ENCODE measurements around the gene MMP20. TPM values are rescaled to one million over a fixed set of nuclear protein-coding genes. Genes with fewer than 3 reads are reported as not detected.

The MMP20 gene
- polyA plus RNA-seq, 2 donors, result not detected

DNA sequence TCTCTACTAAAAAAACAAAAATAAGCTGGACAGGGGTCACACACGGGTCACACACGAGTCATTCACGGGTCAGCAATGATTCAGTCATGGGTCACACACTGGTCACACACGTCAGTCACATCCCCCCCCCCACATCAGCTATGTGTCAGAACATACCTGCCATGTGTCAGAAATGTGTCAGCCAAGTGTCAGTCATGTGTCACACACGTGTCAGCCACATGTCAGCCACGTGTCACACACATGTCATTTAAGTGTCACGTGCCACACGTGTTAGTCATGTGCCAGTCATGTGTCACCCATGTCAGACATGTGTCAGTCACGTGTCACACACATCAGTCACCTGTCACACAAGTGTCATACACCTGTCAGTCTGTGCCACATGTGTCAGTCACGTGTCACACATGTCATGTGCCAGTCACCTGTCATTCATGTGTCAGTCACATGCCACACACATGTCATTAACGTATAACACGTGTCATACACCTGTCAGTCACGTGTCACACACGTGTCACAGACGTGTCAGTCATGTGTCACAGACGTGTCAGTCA is 28.7 kb upstream of the MMP20 start:
- 86% methylated on average over 16 of the region's 16 CpGs for WGBS, 2 donors

DNA sequence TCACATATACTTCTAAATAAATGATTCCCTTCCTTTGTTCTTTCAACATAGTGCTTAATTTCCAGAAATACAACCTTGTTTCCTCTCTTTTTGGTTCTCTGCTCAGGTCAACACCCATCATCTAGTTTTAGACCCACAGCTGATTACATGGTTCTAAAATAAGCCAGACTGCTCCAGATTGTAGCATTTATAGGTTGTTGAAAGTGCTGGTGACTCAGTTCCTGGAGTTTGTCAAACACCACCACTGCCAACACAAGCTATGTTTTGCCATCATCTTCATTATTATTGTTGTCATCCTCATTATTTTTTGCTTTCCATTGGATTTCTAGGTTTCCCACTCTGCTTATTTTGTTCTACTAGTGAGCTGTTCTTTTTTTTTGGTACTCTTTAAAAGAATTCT is 22.3 kb upstream of the MMP20 start:
- Histone ChIP-seq H3K36me3 (ENCODE audit: control insufficient read depth in 2 of 2, insufficient read depth in 2 of 2, low read length in 1 of 2) (no peaks in the 10 kb centered on the region), H3K9me3 (ENCODE audit: control insufficient read depth in 2 of 2, insufficient read depth in 1 of 2, low read depth in 1 of 2, low read length in 1 of 2) (no peaks in the 10 kb centered on the region), H3K27me3 (ENCODE audit: control insufficient read depth in 1 of 2, insufficient read depth in 2 of 2, low read length in 2 of 2) (no peaks in the 10 kb centered on the region), H3K4me3 (ENCODE audit: low read depth in 1 of 2, low read length in 2 of 2) (no peak overlapping the region), H3K27ac (ENCODE audit: low read depth in 2 of 2, low read length in 1 of 2) (no peak overlapping the region), H3K4me1 (ENCODE audit: control insufficient read depth in 2 of 2, insufficient read depth in 2 of 2, low read length in 1 of 2) (no peaks in the 10 kb centered on the region)

More for the DNA sequence above, 28.7 kb upstream of the MMP20 start:
- Histone ChIP-seq H3K27me3 (ENCODE audit: control insufficient read depth in 1 of 2, insufficient read depth in 2 of 2, low read length in 2 of 2) (peaks cover 0 to 3% of the 10 kb centered on the region in 2 donors), H3K9me3 (ENCODE audit: control insufficient read depth in 2 of 2, insufficient read depth in 1 of 2, low read depth in 1 of 2, low read length in 1 of 2) (peaks cover 0 to 6% of the 10 kb centered on the region in 2 donors), H3K27ac (ENCODE audit: low read depth in 2 of 2, low read length in 1 of 2) (no peak overlapping the region), H3K36me3 (ENCODE audit: control insufficient read depth in 2 of 2, insufficient read depth in 2 of 2, low read length in 1 of 2) (no peaks in the 10 kb centered on the region), H3K4me1 (ENCODE audit: control insufficient read depth in 2 of 2, insufficient read depth in 2 of 2, low read length in 1 of 2) (no peaks in the 10 kb centered on the region), H3K4me3 (ENCODE audit: low read depth in 1 of 2, low read length in 2 of 2) (no peak overlapping the region)

DNA sequence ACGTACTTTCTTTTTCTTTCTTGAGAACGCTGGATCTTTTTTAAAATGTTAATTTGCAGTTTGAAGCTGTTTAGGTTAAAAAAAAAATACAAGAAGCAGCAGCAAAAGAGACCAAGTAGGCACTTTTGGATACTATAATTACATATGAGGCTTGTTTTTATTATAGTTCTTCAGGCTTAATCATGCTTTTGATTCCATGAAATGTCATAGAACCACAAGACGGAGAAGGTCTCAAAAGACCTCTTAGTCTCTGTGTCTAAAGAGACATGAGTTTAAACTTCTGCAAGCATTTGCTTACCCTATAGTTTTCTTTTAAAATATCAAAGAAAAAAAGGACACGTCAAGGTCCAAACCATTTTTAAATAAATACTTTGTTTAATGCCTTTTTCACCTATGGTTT is 18.8 kb upstream of the MMP20 start:
- H3K4me1 ChIP-seq (ENCODE audit: control insufficient read depth in 2 of 2, insufficient read depth in 2 of 2, low read length in 1 of 2), result no peaks in the 10 kb centered on the region
- 91% methylated on average over 4 of the region's 4 CpGs for WGBS, 2 donors
- H3K27ac ChIP-seq (ENCODE audit: low read depth in 2 of 2, low read length in 1 of 2), result no peak overlapping the region
- H3K36me3 ChIP-seq (ENCODE audit: control insufficient read depth in 2 of 2, insufficient read depth in 2 of 2, low read length in 1 of 2), result no peaks in the 10 kb centered on the region
- H3K4me3 ChIP-seq (ENCODE audit: low read depth in 1 of 2, low read length in 2 of 2), result no peak overlapping the region
- no peaks in the 10 kb centered on the region for H3K9me3 ChIP-seq (ENCODE audit: control insufficient read depth in 2 of 2, insufficient read depth in 1 of 2, low read depth in 1 of 2, low read length in 1 of 2)
- H3K27me3 ChIP-seq (ENCODE audit: control insufficient read depth in 1 of 2, insufficient read depth in 2 of 2, low read length in 2 of 2), result no peaks in the 10 kb centered on the region

DNA sequence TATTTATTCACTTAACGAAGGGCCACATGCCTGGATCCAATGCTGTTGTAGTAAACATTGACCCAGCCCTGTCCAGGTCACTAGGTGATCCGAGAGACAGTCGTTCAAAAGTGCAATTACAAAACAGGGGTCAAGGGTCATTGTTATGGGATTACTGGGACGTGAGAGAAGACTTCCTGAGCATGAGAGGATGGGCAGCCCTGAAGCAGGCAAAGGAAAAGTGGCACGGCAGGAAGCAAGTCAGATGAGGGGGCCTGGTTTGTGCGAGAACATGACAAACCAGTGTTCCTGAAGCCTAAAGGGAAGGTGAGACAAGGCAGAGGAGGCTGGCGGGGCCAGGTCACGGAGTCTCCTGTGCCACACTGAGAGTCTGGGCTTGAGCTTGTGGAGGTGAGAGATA is 15.8 kb upstream of the MMP20 start:
- peaks cover 0 to 2% of the 10 kb centered on the region in 2 donors for H3K9me3 ChIP-seq (ENCODE audit: control insufficient read depth in 2 of 2, insufficient read depth in 1 of 2, low read depth in 1 of 2, low read length in 1 of 2)
- no peaks in the 10 kb centered on the region for H3K4me1 ChIP-seq (ENCODE audit: control insufficient read depth in 2 of 2, insufficient read depth in 2 of 2, low read length in 1 of 2)
- no peak overlapping the region for H3K4me3 ChIP-seq (ENCODE audit: low read depth in 1 of 2, low read length in 2 of 2)
- no peak overlapping the region for H3K27ac ChIP-seq (ENCODE audit: low read depth in 2 of 2, low read length in 1 of 2)
- H3K27me3 ChIP-seq (ENCODE audit: control insufficient read depth in 1 of 2, insufficient read depth in 2 of 2, low read length in 2 of 2), result no peaks in the 10 kb centered on the region
- no peaks in the 10 kb centered on the region for H3K36me3 ChIP-seq (ENCODE audit: control insufficient read depth in 2 of 2, insufficient read depth in 2 of 2, low read length in 1 of 2)
- 64 to 67% methylated on average over 8 of the region's 8 CpGs for WGBS, 2 donors

DNA sequence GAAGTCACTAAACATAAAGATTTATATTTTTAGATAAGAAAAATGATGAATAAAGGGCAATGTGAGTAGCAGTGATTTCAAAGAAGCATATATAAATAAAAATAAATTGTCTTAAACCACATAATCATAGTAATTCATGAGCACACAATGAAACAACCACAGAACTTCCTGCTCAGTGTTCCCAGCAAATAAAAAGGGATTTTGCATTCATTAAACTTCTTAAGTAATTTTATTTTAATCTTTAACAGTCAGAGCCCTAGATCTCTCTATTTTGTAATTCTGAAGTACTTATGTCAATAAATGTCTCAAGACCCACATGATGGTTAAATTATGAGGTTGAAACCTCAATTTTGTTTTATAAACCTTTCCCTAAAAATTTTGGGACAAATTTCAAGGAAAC is 14.5 kb upstream of the MMP20 start:
- Histone ChIP-seq H3K27me3 (ENCODE audit: control insufficient read depth in 1 of 2, insufficient read depth in 2 of 2, low read length in 2 of 2) (no peaks in the 10 kb centered on the region), H3K9me3 (ENCODE audit: control insufficient read depth in 2 of 2, insufficient read depth in 1 of 2, low read depth in 1 of 2, low read length in 1 of 2) (peaks cover 0 to 2% of the 10 kb centered on the region in 2 donors), H3K4me3 (ENCODE audit: low read depth in 1 of 2, low read length in 2 of 2) (no peak overlapping the region), H3K36me3 (ENCODE audit: control insufficient read depth in 2 of 2, insufficient read depth in 2 of 2, low read length in 1 of 2) (no peaks in the 10 kb centered on the region), H3K4me1 (ENCODE audit: control insufficient read depth in 2 of 2, insufficient read depth in 2 of 2, low read length in 1 of 2) (no peaks in the 10 kb centered on the region), H3K27ac (ENCODE audit: low read depth in 2 of 2, low read length in 1 of 2) (no peak overlapping the region)

DNA sequence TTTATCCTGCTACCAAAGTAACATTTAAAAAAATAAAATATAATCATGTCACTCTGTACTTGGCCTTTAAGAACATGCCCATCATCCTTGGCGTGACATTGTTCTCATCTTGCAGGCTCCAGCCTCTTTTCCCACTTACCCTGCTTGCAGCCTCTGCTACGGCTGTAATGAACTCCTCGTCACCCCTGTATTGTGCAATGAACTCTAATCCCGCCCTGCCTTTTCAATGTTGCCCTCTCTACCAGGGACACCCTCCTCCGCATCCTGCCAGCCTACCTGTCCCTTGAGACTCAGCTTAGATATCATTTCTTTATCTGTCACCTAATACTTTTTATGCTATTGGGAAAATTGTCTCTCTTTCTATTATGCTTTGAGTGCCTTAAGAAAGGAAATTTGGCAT is 12.6 kb upstream of the MMP20 start:
- Histone ChIP-seq H3K9me3 (ENCODE audit: control insufficient read depth in 2 of 2, insufficient read depth in 1 of 2, low read depth in 1 of 2, low read length in 1 of 2) (peaks cover 0 to 2% of the 10 kb centered on the region in 2 donors), H3K4me3 (ENCODE audit: low read depth in 1 of 2, low read length in 2 of 2) (no peak overlapping the region), H3K36me3 (ENCODE audit: control insufficient read depth in 2 of 2, insufficient read depth in 2 of 2, low read length in 1 of 2) (no peaks in the 10 kb centered on the region), H3K27me3 (ENCODE audit: control insufficient read depth in 1 of 2, insufficient read depth in 2 of 2, low read length in 2 of 2) (no peaks in the 10 kb centered on the region), H3K4me1 (ENCODE audit: control insufficient read depth in 2 of 2, insufficient read depth in 2 of 2, low read length in 1 of 2) (no peaks in the 10 kb centered on the region), H3K27ac (ENCODE audit: low read depth in 2 of 2, low read length in 1 of 2) (no peak overlapping the region)
- WGBS, 2 donors, result 71 to 81% methylated on average over 5 of the region's 5 CpGs

DNA sequence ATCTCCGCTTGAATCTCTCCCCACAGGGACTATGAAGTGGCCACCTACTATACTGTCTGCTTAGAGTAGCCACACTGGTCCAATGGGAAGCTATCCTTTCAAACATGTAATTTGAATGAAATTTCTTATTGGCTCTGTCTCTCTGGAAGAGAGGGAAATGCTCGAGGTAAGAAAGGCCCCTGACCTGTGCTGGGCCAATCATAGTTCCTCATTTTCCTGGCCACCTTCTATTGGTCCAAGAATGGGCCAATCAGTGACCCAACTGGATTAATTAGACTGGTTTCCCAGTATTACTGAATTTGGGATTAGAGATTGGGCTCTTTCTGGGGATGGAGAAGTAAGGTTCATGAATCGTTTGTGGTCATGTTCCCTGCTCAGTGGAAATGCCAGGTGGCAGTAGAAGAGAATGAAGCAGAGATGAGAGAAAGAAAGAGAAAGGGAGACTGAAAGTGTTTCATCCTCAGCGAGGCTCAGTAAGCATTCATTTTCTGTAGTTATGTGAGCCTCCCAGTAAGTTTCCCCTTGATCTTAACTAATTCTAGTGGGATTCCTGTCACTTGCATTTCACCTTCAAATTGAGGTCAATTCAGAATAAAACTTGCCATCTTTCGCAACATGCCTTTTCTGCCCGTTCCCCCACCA is 8.4 kb upstream of the MMP20 start:
- H3K4me1 ChIP-seq (ENCODE audit: control insufficient read depth in 2 of 2, insufficient read depth in 2 of 2, low read length in 1 of 2), result no peaks in the 10 kb centered on the region
- 82 to 91% methylated on average over 6 of the region's 6 CpGs for WGBS, 2 donors

DNA sequence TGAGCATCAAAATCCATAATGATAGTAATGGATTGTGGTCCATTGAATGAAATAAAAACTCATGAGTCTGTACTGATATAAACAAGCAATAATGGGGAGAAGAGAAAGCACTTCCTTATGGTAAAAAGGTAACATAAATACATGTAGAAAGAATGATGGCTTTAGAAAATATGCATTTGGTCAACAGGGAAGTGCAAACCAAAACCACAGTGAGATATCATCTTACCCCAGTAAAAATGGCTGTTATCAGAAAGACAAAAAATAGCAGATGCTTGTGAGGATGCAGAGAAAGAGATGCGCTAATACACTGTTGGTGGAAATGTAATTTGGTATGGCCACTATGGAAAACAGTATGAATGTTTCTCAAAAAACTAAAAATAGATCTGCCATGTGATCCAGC is 6.9 kb upstream of the MMP20 start:
- 97% methylated on average over 1 of the region's 1 CpG for WGBS, 2 donors
- no peak overlapping the region for H3K4me3 ChIP-seq (ENCODE audit: low read depth in 1 of 2, low read length in 2 of 2)
- H3K4me1 ChIP-seq (ENCODE audit: control insufficient read depth in 2 of 2, insufficient read depth in 2 of 2, low read length in 1 of 2), result no peaks in the 10 kb centered on the region
- no peaks in the 10 kb centered on the region for H3K9me3 ChIP-seq (ENCODE audit: control insufficient read depth in 2 of 2, insufficient read depth in 1 of 2, low read depth in 1 of 2, low read length in 1 of 2)
- no peak overlapping the region for H3K27ac ChIP-seq (ENCODE audit: low read depth in 2 of 2, low read length in 1 of 2)
- no peaks in the 10 kb centered on the region for H3K27me3 ChIP-seq (ENCODE audit: control insufficient read depth in 1 of 2, insufficient read depth in 2 of 2, low read length in 2 of 2)
- H3K36me3 ChIP-seq (ENCODE audit: control insufficient read depth in 2 of 2, insufficient read depth in 2 of 2, low read length in 1 of 2), result no peaks in the 10 kb centered on the region

More for the DNA sequence above, 8.4 kb upstream of the MMP20 start:
- H3K27ac ChIP-seq (ENCODE audit: low read depth in 2 of 2, low read length in 1 of 2), result no peak overlapping the region
- no peaks in the 10 kb centered on the region for H3K36me3 ChIP-seq (ENCODE audit: control insufficient read depth in 2 of 2, insufficient read depth in 2 of 2, low read length in 1 of 2)
- H3K27me3 ChIP-seq (ENCODE audit: control insufficient read depth in 1 of 2, insufficient read depth in 2 of 2, low read length in 2 of 2), result no peaks in the 10 kb centered on the region
- no peak overlapping the region for H3K4me3 ChIP-seq (ENCODE audit: low read depth in 1 of 2, low read length in 2 of 2)
- H3K9me3 ChIP-seq (ENCODE audit: control insufficient read depth in 2 of 2, insufficient read depth in 1 of 2, low read depth in 1 of 2, low read length in 1 of 2), result peaks cover 0 to 2% of the 10 kb centered on the region in 2 donors

DNA sequence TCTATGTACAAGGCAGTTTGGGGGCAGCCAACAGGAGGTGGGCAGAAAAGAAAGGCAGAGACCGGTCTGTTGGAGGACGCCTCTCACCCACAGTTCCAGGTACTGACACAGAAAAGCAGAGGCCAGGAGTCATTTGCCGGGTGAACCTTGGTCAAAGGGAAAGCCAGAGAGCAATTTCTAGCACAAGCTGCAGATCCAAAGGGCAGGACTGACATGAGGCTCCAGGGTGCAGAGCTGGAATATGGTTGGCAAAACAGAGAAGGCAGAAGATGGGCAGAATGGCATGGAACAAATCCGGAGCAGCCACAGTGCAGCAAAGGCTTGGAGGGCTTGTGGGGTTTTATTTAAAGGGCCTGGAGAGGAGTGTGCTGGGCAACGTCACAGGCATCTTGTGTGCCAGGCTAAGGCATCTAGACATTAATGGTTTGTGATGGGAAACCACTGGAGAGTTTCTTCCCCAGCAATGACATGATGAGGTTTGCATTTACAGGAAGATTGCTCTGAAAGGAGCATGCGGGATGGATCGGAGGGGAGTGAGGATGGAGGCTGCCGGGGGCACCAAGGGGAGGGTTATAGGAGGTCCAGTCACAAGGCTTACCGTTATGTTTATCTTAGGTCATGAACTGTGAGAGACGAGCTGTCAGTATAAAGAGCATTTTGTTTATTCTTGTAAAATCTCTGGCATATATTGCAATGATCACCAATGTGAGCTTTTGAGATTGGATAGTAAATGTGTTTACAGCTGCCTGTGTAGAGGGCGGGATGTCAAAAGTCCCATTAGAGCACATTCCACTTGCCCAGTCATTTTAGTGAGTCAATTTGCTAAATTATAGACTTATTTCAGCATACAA is 5.7 kb upstream of the MMP20 start:
- Histone ChIP-seq H3K36me3 (ENCODE audit: control insufficient read depth in 2 of 2, insufficient read depth in 2 of 2, low read length in 1 of 2) (no peaks in the 10 kb centered on the region), H3K27me3 (ENCODE audit: control insufficient read depth in 1 of 2, insufficient read depth in 2 of 2, low read length in 2 of 2) (no peaks in the 10 kb centered on the region), H3K27ac (ENCODE audit: low read depth in 2 of 2, low read length in 1 of 2) (no peak overlapping the region), H3K9me3 (ENCODE audit: control insufficient read depth in 2 of 2, insufficient read depth in 1 of 2, low read depth in 1 of 2, low read length in 1 of 2) (no peaks in the 10 kb centered on the region), H3K4me1 (ENCODE audit: control insufficient read depth in 2 of 2, insufficient read depth in 2 of 2, low read length in 1 of 2) (no peaks in the 10 kb centered on the region), H3K4me3 (ENCODE audit: low read depth in 1 of 2, low read length in 2 of 2) (no peak overlapping the region)
- whole genome bisulfite sequencing, 2 donors, result 56 to 67% methylated on average over 9 to 10 of the region's 11 CpGs

All from esophagus (tissue), 2 donors.